Measurements from ENCODE around the gene TNK2. TPM values are rescaled to one million over a fixed set of nuclear protein-coding genes. Genes with fewer than 3 reads are reported as not detected.

TNK2 gene
- total RNA-seq, 1 experiment from 2014 or later: 36.0 TPM

- no peak for TF ChIP-seq CTCF (IDR thresholded peaks at IDR 0.05; ENCODE audit: insufficient read depth in 1 of 2, low read depth in 1 of 2, low read length in 1 of 2, severe bottlenecking in 1 of 2, unreplicated experiment in 1 of 2)
- intact Hi-C loops (cut with micrococcal nuclease; ENCODE audit: unreplicated experiment): no loop called here
- no peaks in the 10 kb centered on the region for H3K27me3 ChIP-seq (replicated peaks; ENCODE audit: control insufficient read depth, insufficient read depth, low read length)
- Mint-ChIP-seq H3K27me3 (ENCODE audit: insufficient read depth, unreplicated experiment) (no peaks in the 10 kb centered on the region), H3K27ac (ENCODE audit: unreplicated experiment) (no peak overlapping the region), H3K4me1 (ENCODE audit: low read depth, unreplicated experiment) (no peaks in the 10 kb centered on the region), H3K36me3 (ENCODE audit: insufficient read depth, unreplicated experiment) (no peaks in the 10 kb centered on the region), H3K9me3 (ENCODE audit: unreplicated experiment) (no peaks in the 10 kb centered on the region), H3K4me3 (ENCODE audit: unreplicated experiment) (no peak overlapping the region)
- no peaks in the 10 kb centered on the region for H3K9me3 ChIP-seq
- H3K4me3 ChIP-seq (ENCODE audit: low read depth, low read length): no peak overlapping the region
- POLR2A ChIA-PET: no interaction called here
- no peaks in the 10 kb centered on the region for H3K4me1 ChIP-seq
- DNase-seq: no peak
- CTCF ChIA-PET: no interaction called here
- no peaks in the 10 kb centered on the region for H3K36me3 ChIP-seq (ENCODE audit: control insufficient read depth, insufficient read depth, low read length)
- no TSS peak for BruUV-seq (replicated peaks)
These were observed 71.7 kb downstream of the TNK2 start for GRCh38 chr3:195836476-195837135.

GRCh38 chr3:195835791-195836190 is 72.6 kb downstream of the TNK2 start:
- Mint-ChIP-seq H3K27me3 (ENCODE audit: insufficient read depth, unreplicated experiment) (no peaks in the 10 kb centered on the region), H3K4me3 (ENCODE audit: unreplicated experiment) (no peak overlapping the region), H3K36me3 (ENCODE audit: insufficient read depth, unreplicated experiment) (no peaks in the 10 kb centered on the region), H3K4me1 (ENCODE audit: low read depth, unreplicated experiment) (no peaks in the 10 kb centered on the region), H3K9me3 (ENCODE audit: unreplicated experiment) (no peaks in the 10 kb centered on the region), H3K27ac (ENCODE audit: unreplicated experiment) (no peak overlapping the region)
- Histone ChIP-seq H3K27me3 (replicated peaks; ENCODE audit: control insufficient read depth, insufficient read depth, low read length) (no peaks in the 10 kb centered on the region), H3K9me3 (no peaks in the 10 kb centered on the region), H3K4me3 (ENCODE audit: low read depth, low read length) (no peak overlapping the region), H3K4me1 (no peaks in the 10 kb centered on the region), H3K36me3 (ENCODE audit: control insufficient read depth, insufficient read depth, low read length) (no peaks in the 10 kb centered on the region)
- DNase-seq: no peak
- BruUV-seq (replicated peaks): no TSS peak
- TF ChIP-seq CTCF (IDR thresholded peaks at IDR 0.05; ENCODE audit: insufficient read depth in 1 of 2, low read depth in 1 of 2, low read length in 1 of 2, severe bottlenecking in 1 of 2, unreplicated experiment in 1 of 2): no peak
- CTCF ChIA-PET: no interaction called here
- POLR2A ChIA-PET: no interaction called here
- intact Hi-C loops (cut with micrococcal nuclease; ENCODE audit: unreplicated experiment): no loop called here

- TF ChIP-seq CTCF (IDR thresholded peaks at IDR 0.05; ENCODE audit: insufficient read depth in 1 of 2, low read depth in 1 of 2, low read length in 1 of 2, severe bottlenecking in 1 of 2, unreplicated experiment in 1 of 2): no peak
- no peaks in the 10 kb centered on the region for H3K27me3 ChIP-seq (replicated peaks; ENCODE audit: control insufficient read depth, insufficient read depth, low read length)
- H3K4me3 ChIP-seq (ENCODE audit: low read depth, low read length): no peak overlapping the region
- H3K27me3 Mint-ChIP-seq (ENCODE audit: insufficient read depth, unreplicated experiment): no peaks in the 10 kb centered on the region
- DNase-seq: no peak
- no peaks in the 10 kb centered on the region for H3K4me1 Mint-ChIP-seq (ENCODE audit: low read depth, unreplicated experiment)
- CTCF ChIA-PET: no interaction called here
- H3K27ac Mint-ChIP-seq (ENCODE audit: unreplicated experiment): no peak overlapping the region
- H3K4me3 Mint-ChIP-seq (ENCODE audit: unreplicated experiment): no peak overlapping the region
- POLR2A ChIA-PET: no interaction called here
- intact Hi-C loops (cut with micrococcal nuclease; ENCODE audit: unreplicated experiment): no loop called here
- no peaks in the 10 kb centered on the region for H3K36me3 Mint-ChIP-seq (ENCODE audit: insufficient read depth, unreplicated experiment)
- H3K9me3 Mint-ChIP-seq (ENCODE audit: unreplicated experiment): no peaks in the 10 kb centered on the region
- BruUV-seq (replicated peaks): no TSS peak
- no peaks in the 10 kb centered on the region for H3K9me3 ChIP-seq
- no peaks in the 10 kb centered on the region for H3K36me3 ChIP-seq (ENCODE audit: control insufficient read depth, insufficient read depth, low read length)
- no peaks in the 10 kb centered on the region for H3K4me1 ChIP-seq
These were observed 73.4 kb downstream of the TNK2 start for GRCh38 chr3:195834675-195835583.

All from Caco-2 (cell line).